ENCODE results near the gene HPCA. TPM values are rescaled to one million over a fixed set of nuclear protein-coding genes. Genes with fewer than 3 reads are reported as not detected.

HPCA gene
- total and polyA plus RNA-seq, 2 donors (not counting 3 experiments of a cell fraction or from before 2014, with no cell fraction given) = not detected

- H3K4me3 ChIP-seq (replicated peaks in 1 of 3; ENCODE audit: insufficient read depth in 1 of 3, low read depth in 1 of 3, low read length in 3 of 3) = no peak overlapping the region
- no peak overlapping the region for H2AFZ ChIP-seq (ENCODE audit: low read depth, low read length)
- DNase-seq (ENCODE audit: low read depth, low spot score) (no peak), FAIRE-seq (no peak)
- no peaks in the 10 kb centered on the region for H4K20me1 ChIP-seq (replicated peaks; ENCODE audit: control insufficient read depth, extremely low read depth, insufficient read depth, low read length)
- CTCF ChIA-PET = interaction anchor here (0.7 to 1.7 kb wide), 4 partner anchors 13 to 338 kb away, joined by 3 read pairs; no protein-coding TSS in a partner anchor
- no peaks in the 10 kb centered on the region for H3K79me2 ChIP-seq (ENCODE audit: control insufficient read depth, insufficient read depth, low read length)
- no peak overlapping the region for H3K27ac ChIP-seq (ENCODE audit: insufficient read depth, low read depth, low read length)
- POLR2A ChIA-PET = no interaction called here
- H3K36me3 ChIP-seq (ENCODE audit: control insufficient read depth in 2 of 2, extremely low read depth in 1 of 2, insufficient read depth in 2 of 2, low read length in 2 of 2) = peaks cover 5 to 13% of the 10 kb centered on the region in 2 experiments
- no peak overlapping the region for H3K4me2 ChIP-seq (ENCODE audit: insufficient read depth, low read length)
- H3K9me3 ChIP-seq (replicated peaks; ENCODE audit: control insufficient read depth, insufficient read depth, low read length) = no peaks in the 10 kb centered on the region
- peaks cover 9% of the 10 kb centered on the region for H3K4me1 ChIP-seq (ENCODE audit: control insufficient read depth, extremely low read depth, insufficient read depth, low read length)
- no peaks in the 10 kb centered on the region for H3K27me3 ChIP-seq (ENCODE audit: control insufficient read depth in 2 of 2, insufficient read depth in 2 of 2, low read length in 2 of 2)
- no peak overlapping the region for H3K9ac ChIP-seq (replicated peaks; ENCODE audit: extremely low read depth, insufficient read depth, low read length)
- intact Hi-C loops (cut with micrococcal nuclease) = no loop called here
- no peaks in the 10 kb centered on the region for H3K9me1 ChIP-seq (replicated peaks; ENCODE audit: control insufficient read depth, extremely low read depth, insufficient read depth, low read length)
- BruUV-seq (replicated peaks) = no TSS peak
- dilution Hi-C loops (cut with MboI; ENCODE audit: extremely low pct_ligation_motif_present, low sequenced_read_pairs) = no loop called here
- no peak for TF ChIP-seq CTCF (IDR thresholded peaks at IDR 0.05; ENCODE audit: extremely low read depth in 1 of 2, insufficient read depth in 1 of 2, low read depth in 1 of 2, low read length in 2 of 2)
- no peak for TF ChIP-seq MAX (IDR thresholded peaks at IDR 0.05; ENCODE audit: insufficient read depth, insufficient read length)
- TF ChIP-seq POLR2AphosphoS5 (IDR thresholded peaks at IDR 0.05; ENCODE audit: insufficient read depth, low read depth, low read length) = no peak
- TF ChIP-seq MYC (IDR thresholded peaks at IDR 0.05; ENCODE audit: low read depth, low read length) = no peak
- TF ChIP-seq GATA2 (IDR thresholded peaks at IDR 0.05; ENCODE audit: insufficient read depth, insufficient read length, low read depth, low read length) = no peak
- TF ChIP-seq EZH2 (IDR thresholded peaks at IDR 0.05; ENCODE audit: borderline replicate concordance, low read depth, low read length, severe bottlenecking) = no peak
- TF ChIP-seq FOS (IDR thresholded peaks at IDR 0.05; ENCODE audit: borderline replicate concordance, insufficient read depth, low read length) = no peak
- no peak for TF ChIP-seq POLR2A (IDR thresholded peaks at IDR 0.05; ENCODE audit: low read depth, low read length)
- no peak for TF ChIP-seq JUN (IDR thresholded peaks at IDR 0.05; ENCODE audit: borderline replicate concordance, insufficient read depth, insufficient read length, low read depth)
These were observed 28.2 kb upstream of the HPCA start for GRCh38 chr1:32858136-32858535.

Measured in endothelial cell of umbilical vein (primary cell).